Activated CD4-positive, alpha-beta T cell treated with anti-CD3 and anti-CD28 coated beads, Interleukin-2, amount 10 ng/mL, durations not matched to agents 7 days and 5 days (primary cell): Measurements from ENCODE around the gene APOD. TPM values are rescaled to one million over a fixed set of nuclear protein-coding genes. Genes with fewer than 3 reads are reported as not detected.

Source experiments
- CTCF ChIA-PET: fragments of 350-600 bp; sonication (Branson Sonifier 250); formaldehyde crosslinking; loops from one replicate; lab custom pipeline; 2021; ENCODE audit warnings: antibody characterized with exemption; lab: Charles Lee
- POLR2A ChIA-PET: fragments of 350-600 bp; sonication (Branson Sonifier 250); formaldehyde crosslinking; loops from one replicate; lab custom pipeline; 2021; ENCODE audit warnings: antibody characterized with exemption; lab: Charles Lee
- DNase-seq: peaks from one replicate; pipeline ENCODE4 v3.0.0-alpha.2; 2020
- H3K27ac Mint-ChIP-seq: one replicate; pipeline ENCODE4 v1.8.0; 2021; ENCODE audit warnings: mild to moderate bottlenecking, moderate library complexity, mixed read lengths
- H3K27me3 Mint-ChIP-seq: one replicate; pipeline ENCODE4 v1.8.0; 2021; ENCODE audit warnings: mixed read lengths
- H3K36me3 Mint-ChIP-seq: one replicate; pipeline ENCODE4 v1.8.0; 2021; ENCODE audit warnings: low read depth, mixed read lengths
- H3K4me1 Mint-ChIP-seq: one replicate; pipeline ENCODE4 v1.8.0; 2021; ENCODE audit warnings: mixed read lengths
- H3K4me3 Mint-ChIP-seq: one replicate; pipeline ENCODE4 v1.8.0; 2021; ENCODE audit warnings: mild to moderate bottlenecking, moderate library complexity, mixed read lengths
- H3K9me3 Mint-ChIP-seq: one replicate; pipeline ENCODE4 v1.8.0; 2021; ENCODE audit warnings: mixed read lengths
- total RNA-seq, 2 experiments: library from RNA; stranded (reverse); gene quantifications; one replicate each; pipeline ENCODE4 v1.2.3, GENCODE V29; 2021

Gene APOD
- total RNA-seq, 2 experiments from 2014 or later: not detected

DNA sequence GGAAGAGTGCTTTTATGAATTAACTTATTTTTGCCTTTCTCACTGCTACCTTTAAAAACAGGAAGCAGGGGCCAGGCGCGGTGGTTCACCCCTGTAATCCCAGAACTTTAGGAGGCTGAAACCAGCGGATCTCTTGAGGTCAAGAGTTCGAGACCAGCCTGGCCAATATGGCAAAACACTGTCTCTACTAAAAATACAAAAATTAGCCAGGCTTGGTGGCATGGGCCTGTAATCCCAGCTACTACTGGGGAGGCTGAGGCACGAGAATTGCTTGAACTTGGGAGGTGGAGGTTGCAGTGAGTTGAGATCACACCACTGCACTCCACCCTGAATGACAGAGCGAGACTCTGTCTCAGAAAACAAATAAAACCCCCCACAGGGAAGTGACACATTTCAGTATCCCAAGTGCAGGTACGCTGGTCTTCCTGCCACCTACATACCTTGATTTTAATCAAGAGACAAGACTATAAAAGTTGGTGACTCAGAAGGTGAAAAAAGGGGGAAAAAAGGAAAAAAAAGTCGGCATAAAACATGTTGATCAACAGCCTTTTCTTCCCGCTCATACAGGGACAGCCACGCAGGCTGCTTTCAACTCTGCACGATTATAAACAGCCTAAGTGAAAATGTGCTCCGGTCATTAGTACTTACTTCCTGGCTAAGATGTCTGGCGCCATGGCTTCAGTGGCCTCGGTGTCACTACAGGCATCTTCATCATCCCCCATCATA, 59.4 kb downstream of the APOD start:
- CTCF ChIA-PET: interaction anchor here (0.7 to 7.8 kb wide), 2 partner anchors 18 to 252 kb away, joined by 4 to 68 read pairs; partner anchors contain the start of genes PPP1R2 and XXYLT1
- no peak overlapping the region for H3K4me3 Mint-ChIP-seq
- POLR2A ChIA-PET: interaction anchor here (0.6 kb wide), 1 partner anchor 9 kb away, joined by 6 read pairs; no protein-coding TSS in a partner anchor
- H3K27me3 Mint-ChIP-seq: no peaks in the 10 kb centered on the region
- peaks cover 50% of the 10 kb centered on the region for H3K36me3 Mint-ChIP-seq
- peak overlapping the region; percentile 88 for H3K27ac Mint-ChIP-seq
- DNase-seq: no peak
- peaks cover 47% of the 10 kb centered on the region for H3K4me1 Mint-ChIP-seq
- H3K9me3 Mint-ChIP-seq: no peaks in the 10 kb centered on the region

DNA sequence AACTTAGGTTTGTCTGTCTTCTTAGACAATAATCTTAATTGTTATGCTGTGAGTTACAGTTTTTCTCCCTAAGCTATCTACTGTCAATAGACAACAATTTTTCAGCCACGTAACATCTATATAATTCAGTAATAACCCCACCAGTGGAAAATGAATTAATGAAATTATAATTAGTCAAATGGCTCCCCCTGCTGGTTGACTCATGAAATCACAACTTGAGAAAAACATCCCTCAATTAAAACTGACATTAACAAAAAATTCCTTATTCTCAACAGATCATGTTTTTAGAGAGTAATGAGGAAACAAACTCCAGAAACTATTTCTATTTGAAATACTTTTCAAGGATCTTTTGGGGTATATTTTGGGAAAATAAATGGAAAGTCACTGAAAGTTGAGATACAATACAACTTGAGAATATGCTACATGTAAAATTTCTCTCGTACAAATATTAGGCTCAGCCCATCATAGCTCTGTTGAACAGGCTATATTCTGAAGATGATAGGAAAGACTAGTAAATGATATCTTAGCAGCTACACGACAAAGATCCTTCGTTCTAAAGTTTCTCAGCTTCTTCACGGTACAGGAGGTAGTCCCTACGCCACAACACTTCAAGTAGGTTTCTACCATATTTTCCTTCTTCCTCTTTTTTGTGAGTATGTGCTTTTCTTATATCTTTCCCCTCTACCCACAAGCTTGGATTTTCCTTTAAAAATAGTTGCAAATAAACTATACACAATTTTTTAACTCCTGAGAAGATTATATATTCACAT, 61.3 kb downstream of the APOD start:
- ChIA-PET POLR2A (no interaction called here), CTCF (interaction anchor here (0.8 to 7.8 kb wide), 6 partner anchors 13 to 266 kb away, joined by 3 to 68 read pairs (median 4); partner anchors contain the start of gene XXYLT1)
- Mint-ChIP-seq H3K4me1 (peaks cover 35% of the 10 kb centered on the region), H3K27ac (no peak overlapping the region), H3K36me3 (peaks cover 43% of the 10 kb centered on the region), H3K9me3 (no peaks in the 10 kb centered on the region), H3K27me3 (no peaks in the 10 kb centered on the region), H3K4me3 (no peak overlapping the region)
- DNase-seq: peak; percentile 55

Other genes starting within 250 kb of the APOD start
- gene ACAP2, start 140.9 kb downstream of the APOD start, total RNA-seq: 10 to 100 TPM; 71.1 to 79.1 TPM
- 10 to 100 TPM; 85.9 to 94.3 TPM for gene PPP1R2, start 40.6 kb downstream of the APOD start, total RNA-seq
- gene MUC20, start 137.0 kb upstream of the APOD start, total RNA-seq: 1 to 10 TPM; 1.2 to 1.4 TPM
- under 1 TPM; under 0.01 to 0.15 TPM for gene MUC4, start 228.0 kb upstream of the APOD start, total RNA-seq